Stomach (tissue), 4 donors: ENCODE data around the gene MAPK1.

Experiments
- EP300 ChIP-seq: sonication (generic); formaldehyde crosslinking; IDR thresholded peaks from one replicate; pipeline ENCODE4 v1.6.1; 2017; ENCODE audit warnings: antibody characterized with exemption
- POLR2A ChIP-seq, 4 donors: fragments of 450-650 bp; IDR thresholded peaks; one replicate each; pipeline ENCODE4 v1.6.1; 2016; ENCODE audit warnings: antibody characterized with exemption in 4 of 4, control low read depth in 2 of 4, mild to moderate bottlenecking in 1 of 4, moderate library complexity in 1 of 4
- POLR2AphosphoS5 ChIP-seq, 3 donors: sonication (generic); formaldehyde crosslinking; IDR thresholded peaks; one replicate each; pipeline ENCODE4 v1.6.1; 2016; ENCODE audit warnings: antibody characterized with exemption in 3 of 3
- TF ChIP-seq, protein P1 (sequence below), 7 experiments: fragments of 450-650 bp in 4 of 7; fragments of 200-600 bp in 3 of 7; sonication (generic) in 3 of 7; IDR thresholded peaks; one replicate each; pipeline ENCODE4 v1.5.1; 2016 to 2019; ENCODE audit warnings: antibody characterized with exemption in 7 of 7, control low read depth in 2 of 7, mild to moderate bottlenecking in 1 of 7

DNA sequence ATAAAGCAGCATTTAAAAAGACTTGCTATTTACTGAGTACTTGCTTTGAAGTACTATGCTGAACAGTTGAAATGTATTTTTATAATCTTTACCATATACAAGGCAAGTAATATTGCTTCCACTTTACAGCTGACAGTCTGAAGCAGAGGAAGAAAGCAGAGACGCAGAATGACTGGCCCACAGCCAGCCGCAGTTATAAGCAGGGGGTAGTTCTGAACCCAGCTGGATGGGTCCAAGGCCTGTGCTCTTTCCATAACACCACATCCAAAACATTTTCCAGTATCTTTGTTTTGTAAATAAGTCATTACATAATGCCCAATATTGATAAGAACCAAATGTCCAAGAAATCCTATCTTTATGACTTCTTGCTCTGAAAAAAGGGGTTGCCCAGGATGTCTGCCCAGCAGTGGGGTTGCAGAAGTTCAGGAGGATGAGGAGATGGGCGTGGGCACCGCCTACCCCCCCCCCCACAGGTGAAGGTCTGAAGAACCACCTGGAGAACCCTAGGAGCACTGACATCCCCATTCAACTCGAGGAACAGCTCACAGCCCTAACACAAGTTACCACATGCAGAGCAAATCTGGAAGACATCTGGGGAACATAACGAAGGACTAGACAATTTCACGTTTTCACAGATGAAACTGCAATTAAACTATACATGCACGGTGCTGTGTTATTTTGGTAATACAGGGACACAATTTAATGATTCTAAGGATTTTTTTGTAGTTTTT is 107.6 kb downstream of the MAPK1 start:
- TF ChIP-seq, protein P1, sequence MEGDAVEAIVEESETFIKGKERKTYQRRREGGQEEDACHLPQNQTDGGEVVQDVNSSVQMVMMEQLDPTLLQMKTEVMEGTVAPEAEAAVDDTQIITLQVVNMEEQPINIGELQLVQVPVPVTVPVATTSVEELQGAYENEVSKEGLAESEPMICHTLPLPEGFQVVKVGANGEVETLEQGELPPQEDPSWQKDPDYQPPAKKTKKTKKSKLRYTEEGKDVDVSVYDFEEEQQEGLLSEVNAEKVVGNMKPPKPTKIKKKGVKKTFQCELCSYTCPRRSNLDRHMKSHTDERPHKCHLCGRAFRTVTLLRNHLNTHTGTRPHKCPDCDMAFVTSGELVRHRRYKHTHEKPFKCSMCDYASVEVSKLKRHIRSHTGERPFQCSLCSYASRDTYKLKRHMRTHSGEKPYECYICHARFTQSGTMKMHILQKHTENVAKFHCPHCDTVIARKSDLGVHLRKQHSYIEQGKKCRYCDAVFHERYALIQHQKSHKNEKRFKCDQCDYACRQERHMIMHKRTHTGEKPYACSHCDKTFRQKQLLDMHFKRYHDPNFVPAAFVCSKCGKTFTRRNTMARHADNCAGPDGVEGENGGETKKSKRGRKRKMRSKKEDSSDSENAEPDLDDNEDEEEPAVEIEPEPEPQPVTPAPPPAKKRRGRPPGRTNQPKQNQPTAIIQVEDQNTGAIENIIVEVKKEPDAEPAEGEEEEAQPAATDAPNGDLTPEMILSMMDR (IDR thresholded peaks at IDR 0.05) = no peak
- TF ChIP-seq EP300 (no peak), POLR2AphosphoS5 (IDR thresholded peaks at IDR 0.05) (no peak), POLR2A (IDR thresholded peaks at IDR 0.05) (no peak)
